GM19438 (cell line): Measurements from ENCODE around the gene PROK2.
A peak's percentile ranks its signal among the peaks of the same experiment; 100 is the strongest.

Experiments used
- ATAC-seq: cut with Tn5 transposase; IDR thresholded peaks from one replicate; pipeline ENCODE4 v1.9.1; 2021; ENCODE audit warnings: low read depth; ENCODE audit not compliant: unreplicated experiment

Gene PROK2

DNA sequence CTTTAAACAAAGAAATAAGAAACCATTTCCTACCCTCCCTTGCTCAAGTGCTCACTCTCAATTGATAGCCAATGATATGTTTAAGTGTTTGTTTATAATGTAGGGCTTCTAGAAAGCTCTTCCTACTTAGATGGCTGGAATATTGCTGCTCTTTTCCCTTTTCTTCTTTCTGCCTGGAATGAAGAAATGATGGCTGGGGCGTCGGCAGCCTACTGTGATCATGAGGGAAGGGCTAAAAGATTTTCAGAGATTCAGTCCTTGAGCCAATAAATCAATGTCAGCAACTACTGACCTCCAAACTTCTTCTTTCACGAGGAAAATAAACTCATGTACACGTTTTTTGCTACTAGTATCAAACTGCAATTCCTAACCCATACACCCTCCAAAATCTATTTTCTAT lies 33.3 kb downstream of the PROK2 start:
- ATAC-seq = no peak

DNA sequence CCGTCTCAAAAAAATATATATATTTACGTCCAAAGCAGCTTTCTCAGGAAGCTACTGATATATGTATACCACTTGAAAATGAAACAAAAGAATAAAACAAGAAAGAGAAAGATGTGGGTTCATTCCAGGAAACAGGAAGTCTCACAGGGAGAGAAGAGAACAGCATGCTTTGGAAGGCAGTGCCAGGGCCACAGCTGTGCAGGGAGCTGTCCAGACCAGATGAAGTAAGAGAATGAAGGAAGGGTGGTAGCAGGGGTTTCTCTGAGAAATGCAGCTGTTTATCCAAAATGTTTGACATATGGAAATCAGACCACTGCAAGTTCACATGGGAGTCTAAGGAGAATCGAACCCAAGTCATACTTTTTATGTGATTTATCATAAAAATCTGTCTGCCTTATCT lies 40.2 kb downstream of the PROK2 start:
- ATAC-seq = no peak

DNA sequence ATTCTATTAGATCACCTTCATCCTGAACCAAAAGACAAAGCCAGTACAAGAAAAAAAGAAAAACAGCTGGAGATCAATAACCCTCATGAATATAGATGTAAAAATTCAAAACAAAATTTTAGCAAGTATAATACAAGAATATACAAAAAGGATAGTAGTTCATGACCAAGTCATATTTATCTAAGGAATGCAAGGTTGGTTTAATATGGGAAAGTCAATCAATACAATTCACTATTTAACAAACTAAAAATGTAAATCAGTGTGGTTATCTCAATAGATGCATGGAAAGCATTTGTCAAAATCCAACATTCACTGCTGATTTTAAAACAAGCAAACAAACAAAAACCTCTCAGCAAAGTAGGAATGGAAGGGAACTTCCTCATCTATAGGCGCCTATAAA lies 42.3 kb downstream of the PROK2 start:
- ATAC-seq = no peak

DNA sequence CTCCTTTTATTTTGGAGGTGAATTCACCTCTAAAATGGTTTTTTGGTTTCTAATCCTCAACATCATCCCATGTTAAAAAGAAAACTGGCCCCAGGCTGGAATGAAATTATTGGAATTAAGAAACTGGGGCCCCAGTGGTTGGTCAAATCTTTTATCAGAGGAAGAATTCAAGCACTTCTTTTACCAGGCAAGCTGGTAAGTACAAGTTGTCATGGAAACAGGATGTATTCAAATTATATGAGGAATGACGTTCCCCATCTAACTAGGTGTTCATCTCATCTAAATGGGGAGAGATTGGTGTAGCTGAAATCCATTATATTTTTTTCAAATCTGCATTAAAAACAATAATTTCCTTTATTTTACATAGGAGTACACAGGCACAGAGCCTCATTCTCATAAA lies 50.1 kb downstream of the PROK2 start:
- ATAC-seq = no peak

DNA sequence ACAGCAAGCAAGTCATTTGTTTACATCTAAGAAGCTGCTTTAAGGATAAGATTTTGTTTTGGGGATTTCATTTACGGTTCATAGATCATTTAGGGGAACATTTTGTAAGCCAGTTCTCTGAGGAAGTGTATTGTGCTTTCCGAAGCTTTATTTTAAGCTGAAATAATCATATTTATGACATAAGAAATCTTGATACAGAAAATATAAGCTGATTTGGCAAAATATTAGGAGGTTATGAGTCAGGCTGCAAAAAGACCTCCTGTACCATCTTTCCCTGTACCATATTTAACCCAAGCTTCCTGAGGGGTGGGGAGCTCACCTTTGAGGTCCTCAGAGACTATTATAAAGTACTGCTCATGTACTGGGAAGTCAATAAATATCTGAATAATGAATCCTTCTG lies 51.6 kb downstream of the PROK2 start:
- no peak for ATAC-seq

DNA sequence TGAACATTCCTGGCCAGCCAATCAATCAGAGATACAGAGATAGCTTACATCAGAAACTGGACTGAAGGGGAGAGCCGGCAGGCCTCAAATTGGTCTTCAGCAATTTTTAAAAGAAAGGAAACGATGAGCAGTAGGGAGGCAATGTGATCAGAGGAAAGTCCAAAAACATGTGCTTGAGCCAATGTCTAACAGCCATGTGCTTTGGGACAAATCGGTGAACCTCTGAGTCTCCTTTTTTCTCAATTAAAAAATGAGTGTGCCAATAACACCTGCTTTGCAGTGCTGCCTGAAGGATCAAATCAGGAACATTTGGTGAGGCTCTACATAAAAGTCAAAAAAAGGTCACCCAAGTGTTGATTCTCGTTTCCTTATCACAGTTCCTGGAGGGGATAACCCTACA lies 52.3 kb downstream of the PROK2 start:
- no peak for ATAC-seq

DNA sequence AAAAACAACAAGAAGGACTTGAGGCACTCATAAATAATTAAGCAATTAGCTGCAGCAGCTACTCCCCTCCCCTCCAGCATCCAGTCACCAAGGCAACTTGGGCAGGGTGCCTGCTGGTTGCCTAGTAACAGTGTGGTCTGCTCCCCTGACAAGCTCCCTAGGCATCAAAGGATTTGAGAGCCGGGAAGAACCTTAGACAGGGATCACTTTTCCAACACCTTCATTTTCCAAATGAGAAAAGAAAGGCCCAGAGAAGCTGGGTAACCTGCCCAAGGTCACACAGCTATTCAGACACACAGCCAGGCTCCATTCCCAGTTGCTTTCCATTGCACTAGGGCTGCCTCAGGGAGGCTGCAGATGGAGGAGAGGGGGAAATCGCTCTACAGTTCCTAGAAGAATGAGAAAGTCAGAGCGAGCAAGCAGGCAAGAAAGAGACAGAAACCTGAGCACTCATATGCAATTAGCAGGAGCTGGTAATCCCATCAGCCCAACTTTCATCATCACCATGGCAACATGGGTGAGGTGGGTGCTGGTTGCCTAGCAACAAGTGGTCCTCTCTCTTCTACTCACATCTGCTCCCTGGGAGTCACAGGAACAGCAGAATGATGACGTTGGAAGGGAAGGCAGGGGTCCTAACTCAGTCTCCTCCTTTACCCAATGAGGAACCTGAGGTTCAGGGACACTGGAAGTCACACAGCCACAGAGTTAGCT lies 56.2 kb downstream of the PROK2 start:
- no peak for ATAC-seq

DNA sequence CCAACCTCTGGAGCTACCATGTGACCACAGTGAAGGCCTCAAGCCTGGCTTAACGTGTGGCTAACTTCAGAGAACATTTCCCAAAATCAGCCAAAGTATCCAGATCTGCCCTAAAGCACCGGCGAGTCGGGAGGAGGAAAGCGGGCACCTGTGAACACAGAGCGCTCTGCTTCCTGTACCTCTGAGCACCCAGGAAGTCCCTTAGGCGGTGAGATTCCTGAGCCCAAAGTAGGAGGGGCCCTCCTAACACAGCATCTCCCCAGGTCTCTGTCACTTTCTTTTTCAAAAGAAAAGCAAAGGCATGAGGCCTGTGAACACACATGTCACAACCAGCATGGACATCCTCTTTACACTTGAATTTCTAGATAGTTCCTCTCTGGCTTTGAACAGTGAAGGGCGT lies 58.8 kb downstream of the PROK2 start:
- no peak for ATAC-seq

DNA sequence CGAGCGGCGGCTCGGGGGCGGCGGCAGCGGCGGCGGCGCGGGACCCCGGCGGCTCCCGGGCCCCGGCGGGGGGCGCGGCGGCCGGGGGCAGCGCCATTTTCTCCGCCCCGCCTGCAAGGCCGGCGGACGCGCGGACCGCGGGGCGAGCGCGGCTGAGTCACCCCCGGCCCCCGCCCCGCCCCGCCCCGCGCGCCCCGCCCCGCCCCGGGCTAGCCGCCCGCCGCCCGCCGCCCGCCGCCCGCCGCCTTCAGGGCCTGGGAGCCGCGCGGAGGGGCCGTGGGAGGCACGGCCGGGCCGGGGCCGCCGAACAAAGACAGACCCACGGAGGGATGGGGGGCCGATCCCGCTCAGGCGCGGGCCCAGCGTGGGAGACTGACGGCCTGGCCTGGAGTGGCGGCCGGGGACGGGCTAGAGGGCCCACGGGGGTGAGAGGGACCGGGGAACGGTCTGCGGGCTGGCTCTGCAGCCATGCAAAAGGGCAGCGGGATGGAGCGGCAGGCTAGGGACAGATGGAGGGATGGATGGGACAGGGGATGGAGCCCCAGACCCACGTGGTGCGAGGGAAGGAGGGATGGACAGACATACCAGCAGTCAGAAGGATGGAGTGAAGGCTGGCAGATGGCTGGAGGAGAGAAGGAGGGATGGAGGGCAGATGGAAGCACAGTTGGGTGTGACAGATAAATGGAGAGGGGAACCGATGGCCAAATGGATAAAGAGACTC lies 59.5 kb downstream of the PROK2 start, which contains the start of gene EIF4E3:
Gene EIF4E3 (minus strand): TSS at position 132 of the 721 bp plus-strand sequence. CDS start 35 bp downstream, at position 97.
- ATAC-seq = peak; percentile 53

DNA sequence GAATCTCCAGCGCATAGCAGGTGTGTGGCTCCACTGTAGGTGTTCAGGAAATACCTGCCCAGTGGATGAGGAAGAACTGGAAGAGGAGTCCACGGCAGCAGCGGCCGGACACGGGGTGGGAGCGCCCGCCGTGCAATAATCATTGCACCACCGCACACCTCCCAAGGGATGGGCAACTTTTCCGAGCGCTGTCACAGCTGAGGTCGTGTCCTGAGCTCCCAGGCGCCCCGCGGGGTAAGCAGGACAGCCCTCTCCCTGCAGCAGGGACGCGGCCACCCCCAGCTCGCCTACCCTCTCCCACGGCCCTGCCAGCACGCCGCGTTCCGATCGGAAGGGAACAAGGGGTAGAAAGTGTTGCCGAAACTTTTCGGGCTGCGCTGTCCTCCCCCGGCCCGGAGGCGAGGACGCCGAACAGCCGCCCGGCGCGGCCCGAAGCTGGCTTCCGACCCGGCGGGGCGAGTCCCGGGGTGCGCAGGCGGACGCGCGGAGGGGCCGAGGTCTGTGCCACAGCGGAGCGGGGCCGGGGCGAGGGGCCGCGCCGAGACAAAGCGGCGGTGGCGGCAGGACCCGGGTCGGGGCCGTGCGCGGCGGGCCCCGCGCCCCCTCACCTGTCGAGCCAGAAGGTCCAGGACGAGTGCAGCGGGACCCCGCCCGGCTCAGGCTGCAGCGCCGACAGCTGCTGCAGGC lies 60.2 kb downstream of the PROK2 start:
- ATAC-seq = peak; percentile 33

DNA sequence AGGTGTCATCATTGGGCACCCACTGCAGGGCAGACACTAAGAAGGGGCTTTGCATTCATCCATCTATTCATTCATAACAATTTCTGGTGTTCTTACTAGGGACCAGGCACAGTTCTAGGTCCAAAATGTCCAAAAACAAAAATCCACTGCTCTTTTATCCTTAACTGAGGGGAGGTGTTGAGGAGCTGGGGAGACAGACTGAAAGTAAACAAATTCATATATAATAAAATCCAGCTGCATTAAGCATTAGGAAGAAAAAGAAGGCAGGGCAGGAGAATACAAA lies 60.8 kb downstream of the PROK2 start:
- no peak for ATAC-seq

DNA sequence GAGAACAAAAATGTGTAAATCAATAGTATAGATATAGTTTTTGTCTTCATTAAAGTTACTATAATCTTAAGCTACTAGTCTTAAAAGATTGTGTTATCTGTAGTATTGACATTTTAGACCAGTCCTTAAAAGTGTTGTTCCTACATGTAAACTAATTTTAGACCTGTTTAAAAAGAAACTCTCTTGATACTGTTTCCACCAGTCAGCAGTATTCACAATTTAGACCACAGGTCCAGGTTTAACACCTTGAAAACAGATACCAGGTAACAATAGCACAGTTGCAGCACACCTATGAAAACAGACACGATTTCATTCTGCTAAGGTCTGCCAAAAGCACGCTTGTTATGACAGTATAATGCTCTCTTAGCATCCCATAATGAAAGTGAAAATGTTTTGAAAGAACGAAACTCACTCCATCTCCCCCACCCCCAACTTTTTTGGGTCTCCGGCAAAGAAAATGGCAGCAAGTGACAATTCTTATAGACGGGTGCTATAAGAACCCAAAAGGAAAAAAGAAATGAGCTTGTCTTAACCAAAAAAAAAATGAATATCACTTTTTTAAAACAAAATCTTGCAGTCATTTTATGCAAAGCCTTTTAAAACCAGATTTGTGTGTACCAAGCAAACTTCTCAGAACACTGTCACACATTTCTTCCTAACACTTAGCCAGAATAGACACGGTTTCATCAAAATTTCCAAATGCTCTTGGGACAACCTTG lies 61.3 kb downstream of the PROK2 start:
- ATAC-seq = no peak

DNA sequence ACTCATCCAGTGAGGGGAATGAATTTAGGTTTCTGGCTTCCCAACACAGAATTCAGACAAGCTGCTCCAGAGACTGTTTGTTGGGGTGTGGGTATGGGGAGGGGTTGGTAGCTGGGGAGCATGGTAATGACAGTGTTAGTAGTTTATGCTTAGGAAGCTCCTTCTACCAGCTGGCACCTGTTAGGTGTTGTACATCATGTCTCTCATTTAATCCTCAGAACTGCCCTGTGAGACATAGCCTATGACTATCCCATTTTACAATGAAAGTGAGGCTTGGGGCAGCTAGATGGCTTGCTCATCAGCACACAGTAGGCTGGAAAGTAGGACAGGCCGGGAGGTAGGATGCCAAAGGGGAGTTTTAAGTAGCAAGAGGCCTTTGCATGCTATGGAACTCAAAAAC lies 62.3 kb downstream of the PROK2 start:
- no peak for ATAC-seq
